Left lung (tissue), 10 donors: ENCODE results near the gene E2F1. TPM values are rescaled to one million over a fixed set of nuclear protein-coding genes. Genes with fewer than 3 reads are reported as not detected.

Experiments
- ATAC-seq: fragments of 200-7000 bp; cut with Tn5 transposase; one replicate; pipeline ENCODE4 v1.9.1; 2020; ENCODE audit warnings: moderate library complexity
- DNase-seq, 4 donors: peaks; one replicate each; pipeline ENCODE4 v3.0.0-alpha.2; 2013 to 2020
- H3K27ac ChIP-seq, 2 donors: fragments of 200-600 bp; sonication (generic) in 1 of 2; one replicate each; pipeline versions ENCODE4 v1.5.0 to v1.8.0; 2020 to 2021
- H3K27me3 ChIP-seq, 2 donors: fragments of 200-600 bp; sonication (generic) in 1 of 2; one replicate each; pipeline versions ENCODE4 v1.5.0 to v1.8.0; 2020 to 2021
- H3K36me3 ChIP-seq, 2 donors: fragments of 200-600 bp; sonication (generic) in 1 of 2; one replicate each; pipeline versions ENCODE4 v1.5.0 to v1.8.0; 2020 to 2021
- H3K4me1 ChIP-seq, 2 donors: fragments of 200-600 bp; one replicate each; pipeline ENCODE4 v1.8.0; 2021
- H3K4me3 ChIP-seq, 2 donors: fragments of 200-600 bp; sonication (generic) in 1 of 2; one replicate each; pipeline versions ENCODE4 v1.5.0 to v1.8.0; 2020 to 2021; ENCODE audit warnings: mild to moderate bottlenecking in 1 of 2
- H3K9me3 ChIP-seq, 2 donors: fragments of 200-600 bp; sonication (generic) in 1 of 2; one replicate each; pipeline versions ENCODE4 v1.5.0 to v1.8.0; 2020 to 2021
- intact Hi-C, 2 donors: fragments of 100-400 bp; cut with DNase I; formaldehyde crosslinking; loops; one replicate each; pipeline versions ENCODE4 v1.11.2 to v1.14.2; 2022
- polyA plus RNA-seq, 6 donors: library from polyadenylated mRNA; unstranded; fragments of 120-200 nt; gene quantifications; one replicate each; pipeline ENCODE4 v1.2.1, GENCODE V29; 2013; ENCODE audit not compliant: insufficient read length in 6 of 6
- total RNA-seq, 2 donors: library from RNA; stranded (reverse); fragmentation: NEBNext Ultra II Directional; extraction: Animal tissue kit (Norgen Biotek cat#: 25700); gene quantifications; one replicate each; pipeline ENCODE4 v1.2.1, GENCODE V29; 2021
- TF ChIP-seq, protein P1 (sequence below), 2 donors: fragments of 200-600 bp; sonication (generic) in 1 of 2; IDR thresholded peaks; one replicate each; pipeline versions ENCODE4 v1.5.0 to v1.8.0; 2021; ENCODE audit warnings: antibody characterized with exemption in 2 of 2
- donor health status: DM: no; HTN: yes; CAD: no.
- donor health status: DM: no; HTN: no; CAD: no.

The E2F1 gene
- total and polyA plus RNA-seq, 8 donors = 12.2 to 23.6 (median 16.4) TPM

DNA sequence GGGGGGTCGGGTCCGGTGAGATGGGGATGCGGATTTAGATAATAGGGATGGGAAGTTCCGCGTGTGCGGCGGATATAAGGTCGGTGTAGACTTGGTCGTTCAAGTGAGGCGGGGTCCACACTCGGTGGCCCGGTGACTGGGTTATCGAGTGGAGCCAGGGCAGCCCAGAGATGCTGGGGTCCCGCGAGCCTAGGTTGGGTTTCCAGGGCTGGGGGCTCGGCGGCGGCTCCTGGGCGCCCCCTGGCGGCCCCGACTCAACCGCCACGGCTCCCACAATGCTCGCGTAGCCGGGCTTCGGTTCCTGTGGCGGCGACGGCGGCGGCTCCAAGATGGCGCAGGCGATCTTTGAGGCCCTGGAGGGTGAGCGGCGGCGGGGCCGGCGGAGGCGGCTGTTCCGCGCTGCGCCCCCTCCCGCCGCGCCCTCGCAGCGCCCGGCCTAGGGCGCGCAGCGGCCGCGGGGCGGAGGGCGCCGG is 45.5 kb upstream of the E2F1 start, which contains the start of gene ZNF341:
TSS of gene ZNF341 (plus strand) at position 304 of the 473 bp plus-strand sequence. CDS start at position 330, 26 bp downstream.
- Histone ChIP-seq H3K36me3 (peaks cover 0 to 2% of the 10 kb centered on the region in 2 donors), H3K9me3 (peaks cover 0 to 9% of the 10 kb centered on the region in 2 donors), H3K4me3 (peak within 1 kb of the TSS; percentile 43 to 58), H3K4me1 (peaks cover 22 to 28% of the 10 kb centered on the region in 2 donors), H3K27ac (peak within 1 kb of the TSS; percentile 93 to 94), H3K27me3 (no peaks in the 10 kb centered on the region)
- TF ChIP-seq, protein P1, sequence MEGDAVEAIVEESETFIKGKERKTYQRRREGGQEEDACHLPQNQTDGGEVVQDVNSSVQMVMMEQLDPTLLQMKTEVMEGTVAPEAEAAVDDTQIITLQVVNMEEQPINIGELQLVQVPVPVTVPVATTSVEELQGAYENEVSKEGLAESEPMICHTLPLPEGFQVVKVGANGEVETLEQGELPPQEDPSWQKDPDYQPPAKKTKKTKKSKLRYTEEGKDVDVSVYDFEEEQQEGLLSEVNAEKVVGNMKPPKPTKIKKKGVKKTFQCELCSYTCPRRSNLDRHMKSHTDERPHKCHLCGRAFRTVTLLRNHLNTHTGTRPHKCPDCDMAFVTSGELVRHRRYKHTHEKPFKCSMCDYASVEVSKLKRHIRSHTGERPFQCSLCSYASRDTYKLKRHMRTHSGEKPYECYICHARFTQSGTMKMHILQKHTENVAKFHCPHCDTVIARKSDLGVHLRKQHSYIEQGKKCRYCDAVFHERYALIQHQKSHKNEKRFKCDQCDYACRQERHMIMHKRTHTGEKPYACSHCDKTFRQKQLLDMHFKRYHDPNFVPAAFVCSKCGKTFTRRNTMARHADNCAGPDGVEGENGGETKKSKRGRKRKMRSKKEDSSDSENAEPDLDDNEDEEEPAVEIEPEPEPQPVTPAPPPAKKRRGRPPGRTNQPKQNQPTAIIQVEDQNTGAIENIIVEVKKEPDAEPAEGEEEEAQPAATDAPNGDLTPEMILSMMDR (IDR thresholded peaks at IDR 0.05) = peak; percentile 87 to 93
- DNase-seq (peak in 2 of 4 donors; percentile 91 to 98), ATAC-seq (peak; percentile 78)
- intact Hi-C loops = no loop called here

- DNase-seq = no peak
- no peaks in the 10 kb centered on the region for H3K27me3 ChIP-seq
- H3K9me3 ChIP-seq = peaks cover 0 to 3% of the 10 kb centered on the region in 2 donors
- no peaks in the 10 kb centered on the region for H3K36me3 ChIP-seq
- intact Hi-C loops = no loop called here
- TF ChIP-seq, protein P1 (IDR thresholded peaks at IDR 0.05) = no peak
- no peak for ATAC-seq
- H3K27ac ChIP-seq = peak overlapping the region; percentile 93 to 94
- H3K4me1 ChIP-seq = peaks cover 22 to 28% of the 10 kb centered on the region in 2 donors
- peak overlapping the region; percentile 43 to 58 for H3K4me3 ChIP-seq
Measured at GRCh38 chr20:33730946-33731692, 44.9 kb upstream of the E2F1 start.

DNA sequence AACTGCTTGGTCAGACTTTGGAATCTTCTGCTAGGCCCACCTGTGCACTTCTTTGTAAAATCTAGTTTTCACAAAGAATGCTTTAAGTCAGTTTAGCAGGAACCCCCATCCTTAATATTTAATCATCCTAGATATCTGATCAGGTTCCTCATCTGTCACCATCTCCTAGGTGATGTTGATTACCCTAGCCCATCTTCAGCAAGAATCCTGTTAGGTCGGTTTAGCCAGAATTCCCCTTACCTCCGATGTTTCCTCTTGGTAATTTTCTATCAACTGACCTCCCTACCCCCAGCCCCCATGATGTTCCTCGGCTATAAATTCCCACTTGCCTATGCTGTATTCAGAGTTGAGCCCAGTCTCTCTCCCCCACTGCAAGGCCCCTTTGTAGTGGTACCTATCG is 42.9 kb upstream of the E2F1 start:
- intact Hi-C loops = no loop called here
- ATAC-seq (no peak), DNase-seq (no peak)
- Histone ChIP-seq H3K4me3 (no peak overlapping the region), H3K27ac (no peak overlapping the region), H3K4me1 (peaks cover 20 to 33% of the 10 kb centered on the region in 2 donors), H3K9me3 (no peaks in the 10 kb centered on the region), H3K36me3 (no peaks in the 10 kb centered on the region), H3K27me3 (no peaks in the 10 kb centered on the region)
- TF ChIP-seq, protein P1 (IDR thresholded peaks at IDR 0.05) = no peak

DNA sequence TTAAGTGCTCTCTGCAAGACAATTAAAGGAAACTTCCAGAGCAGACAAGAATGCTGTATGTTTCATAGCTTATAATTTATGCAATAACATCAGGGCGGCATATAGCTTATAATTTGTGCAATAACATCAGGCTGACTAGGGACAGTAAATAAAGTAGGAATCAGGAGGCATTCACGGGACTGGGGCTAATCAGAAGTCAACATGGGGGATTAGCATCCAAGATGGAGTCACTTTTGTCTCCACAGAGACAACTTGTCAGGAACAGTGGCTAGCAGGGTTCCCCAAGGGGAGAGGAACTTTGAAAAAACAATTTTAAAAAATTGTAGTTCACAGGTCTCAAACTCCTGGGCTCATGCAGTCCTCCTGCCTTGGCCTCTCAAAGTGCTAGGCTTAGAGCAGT is 42.3 kb upstream of the E2F1 start:
- Histone ChIP-seq H3K27me3 (no peaks in the 10 kb centered on the region), H3K9me3 (no peaks in the 10 kb centered on the region), H3K27ac (no peak overlapping the region), H3K4me1 (peaks cover 13 to 33% of the 10 kb centered on the region in 2 donors), H3K36me3 (no peaks in the 10 kb centered on the region), H3K4me3 (no peak overlapping the region)
- intact Hi-C loops = no loop called here
- TF ChIP-seq, protein P1 (IDR thresholded peaks at IDR 0.05) = no peak
- DNase-seq (no peak), ATAC-seq (no peak)

DNA sequence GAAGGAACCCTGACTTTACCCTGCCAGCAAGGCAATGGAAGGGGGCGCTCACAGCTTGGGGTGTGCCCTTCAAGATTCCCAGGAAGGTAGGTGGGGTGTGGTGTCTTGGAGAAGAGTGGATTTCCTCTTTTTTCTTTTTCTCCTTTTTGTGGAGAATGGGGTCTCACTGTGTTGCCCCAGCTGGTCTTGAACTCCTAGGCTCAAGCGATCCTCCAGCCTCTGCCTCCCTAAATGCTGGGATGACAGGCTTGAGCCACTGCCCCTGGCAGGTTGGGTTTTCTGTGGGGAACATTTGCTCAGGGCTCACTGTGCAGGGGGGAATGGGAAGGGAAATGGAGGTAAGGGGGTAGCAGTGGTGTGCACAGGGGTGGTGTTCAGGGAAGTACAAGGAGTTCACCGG is 41.6 kb upstream of the E2F1 start:
- intact Hi-C loops = no loop called here
- no peak overlapping the region for H3K27ac ChIP-seq
- no peaks in the 10 kb centered on the region for H3K36me3 ChIP-seq
- H3K4me3 ChIP-seq = no peak overlapping the region
- TF ChIP-seq, protein P1 (IDR thresholded peaks at IDR 0.05) = no peak
- H3K4me1 ChIP-seq = peaks cover 8 to 28% of the 10 kb centered on the region in 2 donors
- no peak for DNase-seq
- no peaks in the 10 kb centered on the region for H3K9me3 ChIP-seq
- ATAC-seq = no peak
- H3K27me3 ChIP-seq = no peaks in the 10 kb centered on the region
